K562 (cell line): ENCODE results near the gene NXT1. TPM values are rescaled to one million over a fixed set of nuclear protein-coding genes. Genes with fewer than 3 reads are reported as not detected.

Experiments used
- ATAC-seq: fragments of 200-7000 bp; cut with Tn5 transposase; 3 replicates; pipeline ENCODE4 v1.9.1; 2020; ENCODE audit warnings: moderate library complexity
- BruUV-seq: library from RNA; stranded (reverse); fragments of 400-500 nt; replicated peaks from 2 replicates; lab custom pipeline; 2021; lab: Mats Ljungman, UMichigan
- CTCF ChIA-PET: fragments of 300-600 bp; formaldehyde crosslinking; extraction: SDS; loops from one replicate; lab custom pipeline; 2021; ENCODE audit warnings: low intra/inter-chr PET ratio; lab: Yijun Ruan, JAX
- POLR2A ChIA-PET: fragments of 300-600, 350-650 bp; sonication (Branson Sonifier 250); formaldehyde crosslinking; extraction: SDS; loops from one replicate; lab custom pipeline; 2021; ENCODE audit warnings: antibody characterized with exemption, inconsistent platforms; lab: Yijun Ruan, JAX
- DNase-seq, 4 experiments: peaks; one replicate each; pipeline versions ENCODE4 v3.0.0 to v3.0.0-alpha.2; 2011 to 2018; ENCODE audit warnings: low spot score in 3 of 4, mixed read lengths in 3 of 4; ENCODE audit errors: extremely low read depth in 1 of 4
- FAIRE-seq: peaks from 2 replicates; lab custom pipeline; 2011; peaks lifted over from hg19 to GRCh38; lab: Jason Lieb, UNC
- H2AFZ ChIP-seq: 2 replicates; pipeline ENCODE4 v1.6.0; 2011; ENCODE audit warnings: low read depth, low read length, control low read depth, inconsistent platforms
- H3K27ac ChIP-seq: fragments of 200-600 bp; 3 replicates; pipeline ENCODE4 v1.8.0; 2011; ENCODE audit warnings: low read depth, mild to moderate bottlenecking, control low read depth, inconsistent platforms, low read length, moderate library complexity, mixed read lengths; ENCODE audit errors: extremely low read depth
- H3K27me3 ChIP-seq, 2 experiments: fragments of 300-600 bp in 1 of 2; 2 replicates in 1 of 2; 3 replicates in 1 of 2; pipeline versions ENCODE4 v1.6.0 to v1.8.0; 2011; ENCODE audit warnings: inconsistent platforms in 2 of 2, low read length in 2 of 2, mild to moderate bottlenecking in 1 of 2, mixed read lengths in 1 of 2, moderate library complexity in 1 of 2; ENCODE audit not compliant: control insufficient read depth in 2 of 2, insufficient read depth in 2 of 2
- H3K36me3 ChIP-seq: fragments of 300-600 bp; 3 replicates; pipeline ENCODE4 v1.8.0; 2011; ENCODE audit warnings: mild to moderate bottlenecking, low read length, inconsistent platforms; ENCODE audit not compliant: control insufficient read depth, insufficient read depth
- H3K4me1 ChIP-seq, 2 experiments: fragments of 200-600 bp in 1 of 2; replicated peaks in 1 of 2; 2 replicates in 1 of 2; 3 replicates in 1 of 2; pipeline versions ENCODE4 v1.5.1 to v1.8.0; 2011; ENCODE audit warnings: inconsistent platforms in 2 of 2, low read length in 2 of 2, mild to moderate bottlenecking in 1 of 2, mixed read lengths in 1 of 2, moderate library complexity in 1 of 2; ENCODE audit not compliant: control insufficient read depth in 2 of 2, insufficient read depth in 2 of 2
- H3K4me2 ChIP-seq: 2 replicates; pipeline ENCODE4 v1.6.1; 2011; ENCODE audit warnings: low read length, control low read depth, inconsistent platforms, mixed read lengths; ENCODE audit not compliant: insufficient read depth
- H3K4me3 ChIP-seq: fragments of 200-600 bp; sonication (generic), shearing (Covaris generic); 2 replicates; pipeline ENCODE4 v1.5.1; 2016; ENCODE audit warnings: control low read depth, inconsistent platforms
- H3K79me2 ChIP-seq: fragments of 200-600 bp; 3 replicates; pipeline ENCODE4 v1.8.0; 2011; ENCODE audit warnings: low read length, inconsistent platforms; ENCODE audit not compliant: control insufficient read depth, insufficient read depth
- H3K9ac ChIP-seq, 2 experiments: 2 replicates each; pipeline versions ENCODE4 v1.6.0 to v1.6.1; 2011; ENCODE audit warnings: low read depth in 2 of 2, low read length in 2 of 2, control low read depth in 1 of 2, inconsistent platforms in 1 of 2, mild to moderate bottlenecking in 1 of 2, mixed read lengths in 1 of 2; ENCODE audit not compliant: insufficient read depth in 1 of 2
- H3K9me1 ChIP-seq: one replicate; pipeline ENCODE4 v1.6.0; 2011; ENCODE audit warnings: inconsistent platforms, mild to moderate bottlenecking, low read length, moderate library complexity; ENCODE audit not compliant: control insufficient read depth, insufficient read depth
- H3K9me3 ChIP-seq: replicated peaks from 2 replicates; pipeline ENCODE4 v1.5.1; 2011; ENCODE audit warnings: low read depth, low read length, inconsistent platforms; ENCODE audit not compliant: control insufficient read depth, insufficient read depth
- H4K20me1 ChIP-seq: replicated peaks from 2 replicates; pipeline ENCODE4 v1.6.1; 2011; ENCODE audit warnings: low read length, inconsistent platforms, mixed read lengths; ENCODE audit not compliant: control insufficient read depth, insufficient read depth
- E2F4 ChIP-seq: sonication (generic); formaldehyde crosslinking; IDR thresholded peaks from 2 replicates; pipeline ENCODE4 v1.8.0; 2022; ENCODE audit warnings: mild to moderate bottlenecking, low read depth, missing genetic modification reagents
- PCBP2 ChIP-seq: fragments of 200-400 bp; formaldehyde crosslinking; IDR thresholded peaks from 2 replicates; pipeline ENCODE4 v1.6.1; 2018; ENCODE audit warnings: low read length, low read depth, mild to moderate bottlenecking, moderate library complexity; ENCODE audit not compliant: poor library complexity, severe bottlenecking
- PPARD ChIP-seq: fragments of 250-450 bp; sonication (Bioruptor Pico); IDR thresholded peaks from 2 replicates; pipeline ENCODE4 v1.8.0; 2022; ENCODE audit warnings: inconsistent platforms, mild to moderate bottlenecking, moderate library complexity
- PYGO2 ChIP-seq: fragments of 450-650 bp; IDR thresholded peaks from 2 replicates; pipeline ENCODE4 v1.6.1; 2016; ENCODE audit warnings: mild to moderate bottlenecking, missing genetic modification characterization, moderate library complexity, missing compliant biosample characterization
- WGBS: fragments of 100-300 bp; shearing (Covaris generic); methylation state at CpG from one replicate; pipeline ENCODE4 v1.1.6; 2016; ENCODE audit warnings: low coverage, mixed read lengths; ENCODE audit not compliant: insufficient coverage; ENCODE audit errors: missing lambda C conversion rate; 5-methylcytosine and 5-hydroxymethylcytosine counted together
- in situ Hi-C: fragments of 300-500 bp; cut with MboI; formaldehyde crosslinking; loops from 4 replicates; pipeline ENCODE4 v1.15.0; 2018; ENCODE audit warnings: inconsistent platforms, mixed read lengths
- intact Hi-C: fragments of 100-400 bp; cut with micrococcal nuclease; formaldehyde crosslinking; loops from 2 replicates; pipeline ENCODE4 v1.14.2; 2022
- polyA plus RNA-seq, 8 experiments: library from polyadenylated mRNA; depleted of rRNA in 4 of 8; stranded (reverse) in 5 of 8; unstranded in 3 of 8; fragments of >200 nt; fragmentation: Nextera tagmentation in 2 of 8; fragmentation: Illumina TruSeq in 1 of 8; extraction: Ambion mirVana in 2 of 8; extraction: Trizol in 1 of 8; gene quantifications; 2 replicates each; pipeline versions ENCODE4 v1.2.1 to v1.2.3, GENCODE V29; 2011 to 2014; ENCODE audit warnings: inconsistent platforms in 1 of 8, missing spikeins in 1 of 8
- total RNA-seq, 7 experiments: library from RNA; depleted of rRNA in 6 of 7; stranded (reverse); fragments of >200 nt in 6 of 7; fragmentation: Illumina TruSeq in 2 of 7; extraction: Trizol in 2 of 7; gene quantifications; 2 replicates each; pipeline versions ENCODE4 v1.2.1 to v1.2.3, GENCODE V29; 2011 to 2021; ENCODE audit warnings: low replicate concordance in 1 of 7

The NXT1 gene
- total and polyA plus RNA-seq, 9 of the 15 experiments (the other 6 are each of a cell fraction or from before 2014, with no cell fraction given) = 7.7 to 50.9 (median 35.6) TPM

GRCh38 chr20:23397961-23398360, 47.4 kb downstream of the NXT1 start:
- Histone ChIP-seq H2AFZ (no peak overlapping the region), H4K20me1 (no peaks in the 10 kb centered on the region), H3K27ac (no peak overlapping the region), H3K9me1 (no peaks in the 10 kb centered on the region), H3K4me2 (no peak overlapping the region), H3K79me2 (peaks cover 15% of the 10 kb centered on the region; the same call in 2 of the 3 replicates), H3K9me3 (no peaks in the 10 kb centered on the region), H3K36me3 (peaks cover 65% of the 10 kb centered on the region), H3K27me3 (no peaks in the 10 kb centered on the region), H3K4me3 (no peak overlapping the region), H3K9ac (no peak overlapping the region), H3K4me1 (no peaks in the 10 kb centered on the region)
- DNase-seq (no peak), ATAC-seq (no peak), FAIRE-seq (no peak)
- TF ChIP-seq PCBP2 (no peak), E2F4 (CRISPR knock-in tag) (no peak), PYGO2 (tag) (no peak), PPARD (CRISPR knock-in tag) (no peak)
- intact Hi-C loops (no loop called here), in situ Hi-C loops (no loop called here)
- CTCF ChIA-PET = no interaction called here
- 83% methylated on average over 2 of the region's 2 CpGs for WGBS
- POLR2A ChIA-PET = interaction anchor here (0.9 kb wide), 1 partner anchor 11 kb away, joined by 3 read pairs; no protein-coding TSS in a partner anchor
- BruUV-seq = no TSS peak
